ENCODE results near the gene MPPED1.

MPPED1 gene

DNA sequence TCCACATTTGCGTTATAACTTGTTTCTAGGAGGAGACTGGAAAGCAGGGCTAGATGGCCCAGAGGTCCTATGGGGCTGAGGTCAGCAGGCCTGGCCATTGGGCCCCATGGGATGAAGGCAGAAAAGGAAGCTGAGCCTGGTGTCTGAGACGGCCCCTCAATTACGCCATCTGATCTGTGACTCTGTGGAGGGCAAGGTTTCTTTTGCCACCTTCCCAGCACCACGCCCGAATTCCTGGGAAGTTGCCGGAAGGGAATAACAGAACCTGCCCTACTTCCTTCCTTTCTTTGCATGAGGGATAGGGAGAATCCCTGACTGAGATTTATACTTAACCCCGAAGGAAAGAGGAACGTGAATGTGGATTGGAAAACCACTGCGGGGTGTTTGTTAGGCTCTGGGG, 118.1 kb downstream of the MPPED1 start:
- DNase-seq = no peak

DNA sequence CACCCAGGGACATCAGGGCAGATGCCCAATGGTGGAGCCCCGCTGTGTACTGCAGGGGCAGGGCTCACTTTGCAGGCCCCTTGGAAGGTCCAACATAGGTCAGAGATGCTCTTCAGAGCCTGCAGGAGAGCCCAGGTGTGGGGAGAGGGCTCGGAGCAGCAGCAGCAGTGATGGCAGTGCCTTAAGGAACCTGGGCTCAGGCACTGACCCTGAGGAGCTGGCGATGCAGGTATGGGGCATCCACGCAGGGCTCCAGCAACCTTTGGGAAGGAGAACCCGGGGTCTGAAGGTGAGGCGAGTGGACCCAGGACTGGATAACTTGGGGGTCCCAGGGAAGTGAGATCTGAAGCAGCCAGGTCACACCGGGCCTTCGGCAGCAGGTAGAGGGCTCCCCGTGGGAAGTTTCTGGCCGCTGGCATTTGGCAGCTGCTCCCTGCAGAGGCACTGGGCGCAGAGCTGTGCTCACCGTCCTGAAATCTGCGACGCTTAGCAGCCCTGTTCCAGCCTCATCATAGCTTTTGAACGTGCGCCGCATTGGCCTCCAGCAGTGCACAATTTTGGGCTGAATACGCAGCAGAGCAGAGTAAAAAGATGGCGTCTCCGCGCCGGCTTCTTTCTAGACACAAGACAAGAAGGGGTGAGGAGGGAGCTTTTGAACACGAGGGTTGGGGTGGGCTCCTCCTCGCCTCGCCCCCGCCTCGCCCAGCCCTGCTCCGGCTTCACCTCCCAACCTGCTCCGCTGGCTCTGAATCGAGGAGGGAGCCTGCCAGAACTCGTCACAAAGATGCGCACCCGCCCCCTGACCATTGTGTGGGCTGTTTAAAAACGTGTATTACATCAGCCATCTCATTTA, 118.8 kb downstream of the MPPED1 start:
- DNase-seq = no peak

DNA sequence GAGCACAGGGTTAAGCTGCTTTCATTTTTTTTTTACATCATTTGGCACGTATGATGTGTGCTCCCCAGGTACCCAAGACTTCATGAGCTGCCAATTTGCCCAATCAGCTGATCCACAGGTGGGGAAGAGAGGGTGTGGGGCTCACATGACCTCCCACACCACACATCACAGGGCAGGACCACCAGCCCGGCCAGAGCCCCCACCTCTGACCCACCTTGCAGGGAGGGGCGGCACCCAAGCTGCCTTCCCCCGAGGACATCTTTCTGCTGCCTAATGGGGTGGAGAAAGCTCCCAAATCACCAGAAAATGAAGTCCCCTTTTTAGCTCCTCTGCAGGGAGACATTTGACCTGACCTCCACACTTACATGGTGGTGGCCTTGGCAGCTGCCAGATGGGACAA, 119.8 kb downstream of the MPPED1 start:
- no peak for DNase-seq

GRCh38 chr22:43532301-43533155, 120.7 kb downstream of the MPPED1 start:
- no peak for DNase-seq

DNA sequence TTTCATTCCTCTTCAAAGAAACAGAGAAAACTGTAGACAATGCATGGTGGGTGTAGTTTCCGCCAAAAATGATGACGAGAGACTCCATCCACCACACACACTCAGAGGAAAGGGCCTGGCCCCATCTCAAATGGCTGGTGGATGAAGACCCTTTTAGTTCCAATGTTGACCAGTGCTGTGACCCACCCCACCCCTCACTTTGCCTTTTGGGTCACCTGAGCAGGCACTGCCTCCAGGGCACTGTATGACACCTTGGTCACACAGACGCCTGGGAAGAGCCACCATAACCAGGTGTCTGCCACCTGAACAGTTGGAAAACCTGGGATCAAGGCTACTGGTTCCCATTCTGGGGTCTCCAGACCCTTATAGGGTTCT, 121.3 kb downstream of the MPPED1 start:
- DNase-seq = no peak

GRCh38 chr22:43533656-43534428, 122.0 kb downstream of the MPPED1 start:
- no peak for DNase-seq

- no peak for DNase-seq
Measured at GRCh38 chr22:43534916-43535315, 123.1 kb downstream of the MPPED1 start.

- DNase-seq = no peak
Measured at GRCh38 chr22:43535336-43535735, 123.5 kb downstream of the MPPED1 start.

GRCh38 chr22:43535741-43536140, 123.9 kb downstream of the MPPED1 start:
- DNase-seq = no peak

GRCh38 chr22:43537019-43537585, 125.3 kb downstream of the MPPED1 start:
- DNase-seq = peak in 1 of 2 experiments; percentile 28

GRCh38 chr22:43539572-43540528, 128.0 kb downstream of the MPPED1 start:
- no peak for DNase-seq

- DNase-seq = no peak
Measured at GRCh38 chr22:43540529-43540923, 128.7 kb downstream of the MPPED1 start.

DNA sequence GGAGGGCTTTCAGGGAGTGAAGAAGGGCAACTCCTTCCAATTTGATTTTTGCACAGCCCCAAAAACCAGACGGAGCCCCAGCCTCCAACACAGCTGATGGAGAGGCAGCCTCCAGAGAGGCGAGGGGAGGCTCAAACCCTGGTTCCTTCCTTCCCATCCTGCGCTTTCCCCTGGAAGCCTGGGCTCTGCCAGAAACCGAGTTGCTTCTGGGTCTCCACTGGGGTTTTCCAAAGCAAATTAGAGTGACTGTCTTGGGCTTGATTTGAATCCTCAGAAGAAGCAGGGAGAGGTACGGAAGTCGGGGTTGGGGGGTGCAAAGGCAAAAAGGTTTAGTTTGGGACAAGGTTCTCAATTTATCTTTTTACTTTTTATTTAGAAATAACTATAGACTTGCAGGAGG, 129.2 kb downstream of the MPPED1 start:
- DNase-seq = no peak

DNA sequence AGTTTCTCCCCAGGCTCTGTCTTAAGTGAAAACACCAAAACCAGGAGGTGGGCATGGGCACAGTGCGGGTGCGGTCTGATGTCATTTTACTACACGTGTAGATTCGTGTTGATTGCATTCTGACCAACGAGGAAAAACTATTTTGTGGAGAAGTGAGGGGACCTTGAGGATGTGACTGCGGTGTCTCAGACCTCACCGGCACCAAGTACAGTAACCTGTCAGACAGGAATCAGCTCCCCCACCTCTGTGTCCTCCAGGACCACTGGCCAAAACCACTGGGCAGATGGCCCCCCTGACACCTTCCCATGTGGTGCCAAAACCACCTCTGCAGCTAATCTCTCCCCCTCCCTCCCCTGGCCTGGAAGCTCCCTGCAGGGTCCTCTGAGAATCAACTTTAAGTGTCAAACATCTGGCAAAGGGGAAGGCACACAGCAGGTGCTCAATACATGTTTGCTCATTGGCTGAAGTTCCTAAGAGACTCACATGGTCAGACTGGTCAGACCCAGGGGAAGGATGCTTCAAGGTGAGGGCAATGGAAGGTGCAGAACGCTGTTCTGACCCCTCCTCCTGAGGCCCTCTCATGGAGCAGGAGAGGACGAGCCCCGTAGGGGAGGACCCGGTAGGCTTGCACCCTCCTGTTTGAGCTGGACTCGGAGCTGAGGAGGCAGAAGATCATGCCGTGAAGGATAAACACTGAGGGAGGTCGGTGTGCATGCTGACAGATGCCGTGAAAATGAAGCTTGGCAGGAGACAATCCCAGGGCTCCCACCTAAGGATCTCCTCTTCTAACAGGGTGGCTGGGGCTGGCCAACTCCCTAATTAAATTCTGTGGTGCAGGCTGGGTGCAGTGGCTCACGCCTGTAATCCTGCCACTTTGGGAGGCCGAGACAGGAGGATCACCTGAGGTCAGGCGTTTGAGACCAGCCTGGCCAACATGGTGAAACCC, 129.9 kb downstream of the MPPED1 start:
- no peak for DNase-seq

GRCh38 chr22:43542681-43543521, 131.1 kb downstream of the MPPED1 start:
- DNase-seq = no peak

GRCh38 chr22:43543522-43544288, 131.9 kb downstream of the MPPED1 start:
- no peak for DNase-seq

DNA sequence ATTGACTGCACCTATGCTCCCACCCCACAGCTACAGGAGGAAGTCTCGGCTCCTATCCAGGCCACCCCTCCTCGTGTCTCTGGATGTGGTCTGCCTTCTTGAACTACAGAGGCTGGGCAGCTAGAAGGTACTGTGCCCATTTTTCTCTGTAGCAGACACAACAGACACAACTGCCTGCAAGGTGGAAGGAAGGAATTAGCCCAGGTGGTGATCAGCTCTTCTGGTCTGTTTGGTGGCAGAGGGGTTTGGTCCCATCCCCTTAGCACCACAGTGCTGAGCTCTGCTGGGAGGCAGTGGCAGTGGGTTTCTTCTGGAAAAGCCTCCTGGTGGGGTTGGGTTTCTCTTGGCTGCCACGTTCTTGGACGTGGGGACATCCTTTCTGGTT, 132.5 kb downstream of the MPPED1 start:
- DNase-seq = no peak

DNA sequence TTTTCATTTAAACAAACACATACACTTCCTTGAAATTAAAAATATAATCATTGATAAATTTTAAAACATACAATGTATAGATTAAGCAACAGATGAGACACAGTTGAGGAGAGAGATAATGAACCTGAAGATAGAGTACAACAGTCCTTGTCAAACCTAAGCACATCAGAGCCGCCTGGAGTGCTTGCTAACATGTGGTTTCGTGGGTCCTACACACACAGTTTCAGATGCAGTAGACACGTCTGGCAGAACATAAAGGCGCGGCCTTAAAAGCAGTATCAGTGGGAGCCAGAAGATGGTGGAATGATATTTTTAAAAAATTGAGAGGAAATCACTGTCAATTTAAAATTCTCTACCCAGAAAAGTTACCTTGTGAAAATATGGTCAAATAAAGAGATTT, 134.4 kb downstream of the MPPED1 start:
- DNase-seq = no peak
